VCaP (cell line): ENCODE data around the gene PRSS27.

Experiments
- H3K27ac ChIP-seq: fragments of 450-650 bp; 2 replicates; pipeline ENCODE4 v1.5.1; 2017
- CTCF ChIP-seq: fragments of 450-650 bp; conservative IDR thresholded peaks from 2 replicates; pipeline ENCODE4 v1.5.1; 2017; ENCODE audit warnings: mild to moderate bottlenecking, moderate library complexity

Gene PRSS27

DNA sequence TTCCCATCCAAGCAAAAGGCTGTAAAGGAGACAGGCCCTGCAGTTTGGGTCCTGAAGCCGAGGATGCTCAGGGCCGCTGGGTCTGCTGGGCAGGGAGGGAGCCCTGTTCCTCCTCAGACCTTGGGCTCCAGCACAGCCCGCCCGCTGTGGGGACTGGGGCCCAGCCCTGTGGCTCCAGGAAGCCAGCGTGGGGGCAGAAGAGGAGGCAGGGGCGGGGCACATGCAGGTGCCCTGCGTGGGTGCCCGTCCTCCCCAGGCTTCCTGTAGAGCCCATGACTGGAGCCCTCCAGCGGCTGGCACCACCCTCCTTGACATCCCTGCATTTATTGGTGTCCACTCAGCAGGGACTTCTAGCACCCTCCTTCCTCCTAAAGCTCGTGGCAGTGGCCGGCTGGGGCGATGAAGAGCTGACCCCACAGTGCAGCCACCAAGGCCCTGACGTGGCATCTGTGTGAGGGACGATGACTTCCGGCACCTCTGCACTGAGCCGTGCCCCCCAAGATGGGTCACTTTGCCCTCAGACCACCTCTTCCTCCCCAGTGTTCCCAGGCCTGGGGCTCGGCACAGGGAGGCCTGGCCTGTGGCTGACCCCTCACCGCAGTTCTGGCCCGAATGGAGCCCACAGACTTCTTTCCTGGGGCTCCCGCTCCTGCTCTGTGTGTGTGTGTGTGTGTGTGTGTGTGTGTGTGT lies 9.9 kb downstream of the PRSS27 start:
- no peak overlapping the region for H3K27ac ChIP-seq
- TF ChIP-seq CTCF = no peak

DNA sequence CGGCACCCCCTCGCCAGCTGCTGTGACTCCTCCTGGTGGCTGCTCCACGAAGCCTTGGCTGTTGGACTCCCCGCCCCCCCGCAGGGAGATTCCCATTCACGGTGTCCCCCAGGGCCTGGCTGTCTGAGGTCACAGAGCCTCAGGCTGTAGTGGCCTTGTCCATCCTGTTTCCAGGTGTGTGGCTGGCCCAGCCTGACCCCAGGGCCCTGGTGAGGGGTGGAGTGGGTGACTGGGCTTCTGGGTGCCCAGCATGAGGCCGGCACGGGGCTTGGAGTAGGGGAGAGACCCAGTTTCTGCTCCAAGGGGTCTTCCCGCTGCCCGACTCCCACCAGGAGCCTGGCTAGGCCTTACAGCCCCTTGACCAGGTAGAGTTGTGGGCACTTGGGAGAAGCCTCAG lies 10.4 kb downstream of the PRSS27 start:
- H3K27ac ChIP-seq = no peak overlapping the region
- no peak for TF ChIP-seq CTCF

GRCh38 chr16:2708955-2709587 lies 11.0 kb downstream of the PRSS27 start:
- no peak for TF ChIP-seq CTCF
- no peak overlapping the region for H3K27ac ChIP-seq

GRCh38 chr16:2708290-2708639 lies 11.8 kb downstream of the PRSS27 start:
- TF ChIP-seq CTCF = no peak

DNA sequence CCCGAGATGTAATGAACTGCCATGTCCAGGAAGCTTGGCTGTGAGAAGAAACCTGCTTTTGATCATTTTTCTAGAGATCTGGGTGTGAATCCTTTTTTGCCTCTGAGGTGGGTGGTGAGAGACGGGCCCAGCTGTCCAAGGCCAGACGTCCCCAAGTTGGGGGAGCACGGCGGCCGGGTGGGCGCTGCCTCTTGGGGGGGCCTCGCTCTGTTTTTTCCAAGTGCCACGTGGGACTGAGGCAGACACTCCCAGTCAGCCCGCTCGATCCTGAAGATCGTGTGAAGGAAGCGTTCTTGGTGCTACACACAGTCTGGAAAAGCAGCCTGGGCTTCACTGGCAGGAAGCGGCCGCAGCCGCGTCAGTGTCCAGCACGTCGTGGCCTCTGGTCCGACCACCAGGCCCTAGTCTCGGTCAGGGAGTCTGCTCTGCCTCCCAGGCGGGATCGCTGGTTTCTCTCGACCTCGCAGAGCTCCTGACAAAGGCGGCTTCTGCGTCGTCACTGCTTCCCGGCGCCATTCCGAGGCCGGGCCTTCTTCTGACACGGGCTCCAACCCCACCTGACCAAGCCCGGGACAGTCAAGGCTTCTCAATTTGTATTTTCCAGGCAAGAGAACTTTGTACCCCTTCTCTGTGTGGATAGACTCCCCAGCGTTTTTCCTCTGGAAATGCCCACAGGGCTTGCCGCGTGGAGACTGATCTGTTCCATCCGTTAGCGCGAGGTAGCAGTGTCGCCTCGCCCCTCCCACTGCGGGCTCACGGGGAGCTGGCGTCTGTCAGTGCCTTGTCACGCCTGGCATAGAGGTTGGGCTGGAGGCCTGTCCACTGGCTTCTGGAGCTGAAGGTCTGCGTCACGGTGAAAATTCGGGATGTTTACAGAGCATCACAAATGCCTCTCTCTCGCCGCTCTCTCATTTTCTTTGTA lies 12.4 kb downstream of the PRSS27 start:
- no peak for TF ChIP-seq CTCF

More at GRCh38 chr16:2708290-2708639, 11.8 kb downstream of the PRSS27 start:
- H3K27ac ChIP-seq = no peak overlapping the region

GRCh38 chr16:2706611-2707311 lies 13.3 kb downstream of the PRSS27 start:
- no peak for TF ChIP-seq CTCF
- H3K27ac ChIP-seq = no peak overlapping the region

More for the DNA sequence above, 12.4 kb downstream of the PRSS27 start:
- H3K27ac ChIP-seq = no peak overlapping the region
